GM12878 (cell line): ENCODE results near the gene GLB1L. TPM values are rescaled to one million over a fixed set of nuclear protein-coding genes. Genes with fewer than 3 reads are reported as not detected.

Experiments used
- ATAC-seq: fragments of 200-7000 bp; cut with Tn5 transposase; 3 replicates; pipeline ENCODE4 v1.9.1; 2020; ENCODE audit warnings: mild to moderate bottlenecking, moderate library complexity
- BruUV-seq: library from RNA; stranded (reverse); fragments of 400-500 nt; replicated peaks from 2 replicates; lab custom pipeline; 2021; lab: Mats Ljungman, UMichigan
- CTCF ChIA-PET: fragments of 300-600 bp; sonication (Branson Sonifier 250); formaldehyde crosslinking; extraction: SDS; loops from one replicate; lab custom pipeline; 2021; ENCODE audit warnings: inconsistent platforms; lab: Yijun Ruan, JAX
- POLR2A ChIA-PET: fragments of 350-600 bp; formaldehyde crosslinking; extraction: SDS; loops from one replicate; lab custom pipeline; 2021; ENCODE audit warnings: inconsistent platforms; lab: Charles Lee
- RAD21 ChIA-PET: fragments of 300-600 bp; sonication (Branson Sonifier 250); formaldehyde crosslinking; loops from one replicate; lab custom pipeline; 2023; ENCODE audit warnings: antibody characterized with exemption; ENCODE audit not compliant: unreplicated experiment; lab: Charles Lee
- SMC1A ChIA-PET: fragments of 300-600 bp; sonication (Branson Sonifier 250); formaldehyde crosslinking; loops from one replicate; lab custom pipeline; 2023; ENCODE audit not compliant: unreplicated experiment, uncharacterized antibody; lab: Charles Lee
- DNase-seq: peaks from one replicate; pipeline ENCODE4 v3.0.0-alpha.2; 2011; ENCODE audit warnings: low read depth, low spot score
- FAIRE-seq: peaks from 3 replicates; lab custom pipeline; 2011; peaks lifted over from hg19 to GRCh38; lab: Jason Lieb, UNC
- H2AFZ ChIP-seq: 2 replicates; pipeline ENCODE4 v1.6.0; 2011; ENCODE audit warnings: low read depth, low read length, control low read depth; ENCODE audit not compliant: control insufficient read depth
- H3K27ac ChIP-seq: 2 replicates; pipeline ENCODE4 v1.5.1; 2011; ENCODE audit warnings: control low read depth; ENCODE audit not compliant: control insufficient read depth, insufficient read depth
- H3K27me3 ChIP-seq, 2 experiments: replicated peaks in 1 of 2; 2 replicates each; pipeline versions ENCODE4 v1.6.0 to v1.6.1; 2011; ENCODE audit warnings: low read length in 1 of 2; ENCODE audit not compliant: control insufficient read depth in 2 of 2, insufficient read depth in 2 of 2
- H3K36me3 ChIP-seq, 2 experiments: 2 replicates each; pipeline ENCODE4 v1.5.1; 2011; ENCODE audit warnings: low read length in 1 of 2; ENCODE audit not compliant: control insufficient read depth in 2 of 2, insufficient read depth in 2 of 2
- H3K4me1 ChIP-seq: 2 replicates; pipeline ENCODE4 v1.6.1; 2011; ENCODE audit warnings: mild to moderate bottlenecking, low read length, moderate library complexity, mixed read lengths; ENCODE audit not compliant: control insufficient read depth, insufficient read depth
- H3K4me2 ChIP-seq: 2 replicates; pipeline ENCODE4 v1.6.0; 2011; ENCODE audit warnings: control low read depth; ENCODE audit not compliant: control insufficient read depth, insufficient read depth
- H3K4me3 ChIP-seq: fragments of 200-600 bp; sonication (generic); 2 replicates; pipeline ENCODE4 v1.5.1; 2016
- H3K79me2 ChIP-seq: 2 replicates; pipeline ENCODE4 v1.6.0; 2011; ENCODE audit warnings: low read length; ENCODE audit not compliant: control insufficient read depth, insufficient read depth
- H3K9ac ChIP-seq: 2 replicates; pipeline ENCODE4 v1.8.0; 2011; ENCODE audit warnings: low read length, control low read depth, mixed read lengths; ENCODE audit not compliant: control insufficient read depth, insufficient read depth
- H3K9me3 ChIP-seq: replicated peaks from 3 replicates; pipeline ENCODE4 v1.5.1; 2011; ENCODE audit warnings: mild to moderate bottlenecking, low read length; ENCODE audit not compliant: control insufficient read depth, insufficient read depth
- H4K20me1 ChIP-seq: 2 replicates; pipeline ENCODE4 v1.6.0; 2011; ENCODE audit not compliant: control insufficient read depth, insufficient read depth
- BMI1 ChIP-seq: fragments of 450-650 bp; IDR thresholded peaks from 2 replicates; pipeline ENCODE4 v1.6.1; 2016; ENCODE audit warnings: mild to moderate bottlenecking, moderate library complexity, borderline replicate concordance
- MEF2A ChIP-seq: IDR thresholded peaks from 2 replicates; pipeline ENCODE4 v1.6.1; 2011; ENCODE audit warnings: low read depth, mild to moderate bottlenecking, low read length, moderate library complexity; ENCODE audit not compliant: insufficient read depth
- MXI1 ChIP-seq: fragments of 150-350 bp; IDR thresholded peaks from 2 replicates; pipeline ENCODE4 v1.6.1; 2011; ENCODE audit warnings: low read depth, mild to moderate bottlenecking, inconsistent platforms, low read length, improper control_type of control experiment
- NFXL1 ChIP-seq: fragments of 450-650 bp; IDR thresholded peaks from 2 replicates; pipeline ENCODE4 v1.6.1; 2017; ENCODE audit warnings: antibody characterized with exemption, mild to moderate bottlenecking, borderline replicate concordance
- RAD51 ChIP-seq: fragments of 450-650 bp; IDR thresholded peaks from 2 replicates; pipeline ENCODE4 v1.6.1; 2016; ENCODE audit warnings: moderate library complexity, mild to moderate bottlenecking, inconsistent platforms
- SMARCA5 ChIP-seq: fragments of 450-650 bp; IDR thresholded peaks from 2 replicates; pipeline ENCODE4 v1.6.1; 2017; ENCODE audit warnings: mild to moderate bottlenecking
- WGBS: methylation state at CpG from one replicate; pipeline ENCODE4 v1.1.6; 2016; ENCODE audit warnings: low lambda C conversion rate; ENCODE audit not compliant: insufficient replicate concordance, insufficient coverage; ENCODE audit errors: missing lambda C conversion rate; 5-methylcytosine and 5-hydroxymethylcytosine counted together
- in situ Hi-C: fragments of 300-500 bp; cut with MboI; formaldehyde crosslinking; loops from 9 replicates; pipeline ENCODE4 v1.14.3; 2018; ENCODE audit warnings: mixed read lengths
- intact Hi-C: fragments of 100-400 bp; cut with micrococcal nuclease; formaldehyde crosslinking; loops from one replicate; pipeline ENCODE4 v1.14.2; 2022; ENCODE audit not compliant: unreplicated experiment
- polyA plus RNA-seq, 11 experiments: library from polyadenylated mRNA; depleted of rRNA in 4 of 11; unstranded in 6 of 11; stranded (reverse) in 5 of 11; fragments of >200 nt; fragmentation: Nextera tagmentation in 4 of 11; fragmentation: Illumina TruSeq in 1 of 11; extraction: Ambion mirVana in 4 of 11; extraction: Trizol in 1 of 11; gene quantifications; 1 replicate in 1 of 11; 2 replicates in 10 of 11; pipeline versions ENCODE4 v1.2.1 to v1.2.3, GENCODE V29; 2011 to 2016; ENCODE audit warnings: inconsistent platforms in 2 of 11, missing spikeins in 2 of 11, low read depth in 1 of 11
- total RNA-seq, 4 experiments: library from RNA; depleted of rRNA in 3 of 4; stranded (reverse); fragments of >200 nt in 3 of 4; fragmentation: Illumina TruSeq in 1 of 4; extraction: Trizol in 1 of 4; gene quantifications; 2 replicates each; pipeline versions ENCODE4 v1.2.1 to v1.2.3, GENCODE V29; 2013 to 2021
- TF ChIP-seq, protein P1 (sequence below): IDR thresholded peaks from 2 replicates; pipeline ENCODE4 v1.6.1; 2012; ENCODE audit warnings: low read depth, low read length, improper control_type of control experiment

Gene GLB1L
- total and polyA plus RNA-seq, 10 of the 15 experiments (the other 5 are each of a cell fraction or from before 2014, with no cell fraction given): 0.29 to 4.6 (median 2.7) TPM

DNA sequence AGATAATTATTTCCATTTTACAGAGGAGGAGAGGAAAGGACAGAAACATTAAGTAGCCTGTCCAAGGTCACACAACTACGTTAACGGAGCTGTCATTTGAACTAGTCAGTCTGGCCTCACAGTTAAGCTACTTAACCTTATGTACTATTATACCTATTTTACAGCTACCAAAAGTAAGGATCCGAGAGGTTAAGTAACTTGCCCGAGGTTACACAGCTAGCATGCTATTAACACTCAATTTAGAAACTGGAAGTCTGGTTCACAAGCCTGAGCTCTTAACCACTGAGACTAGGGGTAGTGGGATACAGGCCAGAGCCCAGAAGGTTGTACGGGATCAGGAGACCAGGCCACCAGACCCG is 476 bp downstream of the GLB1L start:
- in situ Hi-C loops (no loop called here), intact Hi-C loops (no loop called here)
- ChIA-PET RAD21 (interaction anchor here (1.1 to 2.3 kb wide), 9 partner anchors 9 to 74 kb away, joined by 4 to 20 read pairs (median 5); partner anchors contain the start of genes ANKZF1, ATG9A, DNAJB2 and TUBA4A), POLR2A (interaction anchor here (0.9 to 3.0 kb wide), 14 partner anchors 10 to 359 kb away, joined by 3 to 31 read pairs (median 10); partner anchors contain the start of genes ABCB6, ANKZF1, ATG9A and CNPPD1), SMC1A (interaction anchor here (0.8 to 2.5 kb wide), 14 partner anchors 10 to 71 kb away, joined by 3 to 16 read pairs (median 6); partner anchors contain the start of genes ABCB6, ANKZF1, ATG9A and CNPPD1), CTCF (interaction anchor here (0.9 to 3.4 kb wide), 12 partner anchors 9 to 88 kb away, joined by 3 to 40 read pairs (median 4); partner anchors contain the start of genes ANKZF1, ATG9A, DNAJB2 and TUBA4A)
- Histone ChIP-seq H4K20me1 (0 out of 2 replicates have a peak, but pooled peaks cover under 1% of the 10 kb centered on the region), H3K4me2 (peak overlapping the region; percentile 89), H3K36me3 (peaks cover 3 to 12% of the 10 kb centered on the region in 2 experiments), H3K9ac (peak overlapping the region; percentile 77), H2AFZ (peak overlapping the region; percentile 87), H3K4me1 (peaks cover 38% of the 10 kb centered on the region), H3K9me3 (no peaks in the 10 kb centered on the region), H3K4me3 (peak overlapping the region; percentile 90), H3K79me2 (peaks cover 23% of the 10 kb centered on the region), H3K27me3 (no peaks in the 10 kb centered on the region), H3K27ac (peak overlapping the region; percentile 70)
- ATAC-seq (no peak), DNase-seq (no peak), FAIRE-seq (peak; percentile 31)
- no TSS peak for BruUV-seq
- TF ChIP-seq SMARCA5: peak; percentile 66; the same call in 1 of the 2 replicates
- TF ChIP-seq BMI1: no peak
- 0 out of 2 replicates have a peak, but pooled peaks have one; percentile 56 for TF ChIP-seq NFXL1
- TF ChIP-seq, protein P1, sequence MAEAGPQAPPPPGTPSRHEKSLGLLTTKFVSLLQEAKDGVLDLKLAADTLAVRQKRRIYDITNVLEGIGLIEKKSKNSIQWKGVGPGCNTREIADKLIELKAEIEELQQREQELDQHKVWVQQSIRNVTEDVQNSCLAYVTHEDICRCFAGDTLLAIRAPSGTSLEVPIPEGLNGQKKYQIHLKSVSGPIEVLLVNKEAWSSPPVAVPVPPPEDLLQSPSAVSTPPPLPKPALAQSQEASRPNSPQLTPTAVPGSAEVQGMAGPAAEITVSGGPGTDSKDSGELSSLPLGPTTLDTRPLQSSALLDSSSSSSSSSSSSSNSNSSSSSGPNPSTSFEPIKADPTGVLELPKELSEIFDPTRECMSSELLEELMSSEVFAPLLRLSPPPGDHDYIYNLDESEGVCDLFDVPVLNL: no peak
- no peak for TF ChIP-seq RAD51
- TF ChIP-seq MXI1: no peak
- TF ChIP-seq MEF2A: no peak
- 34% methylated on average over 6 of the region's 6 CpGs for whole genome bisulfite sequencing
